ENCODE results near the gene HMGCLL1.

- TF ChIP-seq CTCF (IDR thresholded peaks at IDR 0.05) (no peak), POLR2A (IDR thresholded peaks at IDR 0.05) (no peak)
Observed at GRCh38 chr6:55399351-55399750, 179.6 kb downstream of the HMGCLL1 start.

Data from right lobe of liver (tissue), 4 donors.